Gastroesophageal sphincter (tissue), 4 donors: ENCODE data around the gene KCND2. TPM values are rescaled to one million over a fixed set of nuclear protein-coding genes. Genes with fewer than 3 reads are reported as not detected.

Experiments
- ATAC-seq: fragments of 150-250 bp; one replicate; pipeline ENCODE4 v1.9.1; 2016; ENCODE audit warnings: mild to moderate bottlenecking, moderate library complexity
- H3K27ac ChIP-seq, 4 donors: fragments of 200-600 bp; sonication (generic) in 3 of 4; 1 replicate in 3 of 4; 2 replicates in 1 of 4; pipeline ENCODE4 v1.5.1; 2016 to 2019
- H3K27me3 ChIP-seq: fragments of 200-600 bp; sonication (generic); one replicate; pipeline ENCODE4 v1.5.1; 2019
- H3K36me3 ChIP-seq, 2 donors: fragments of 200-600 bp; sonication (generic); one replicate each; pipeline ENCODE4 v1.5.1; 2019; ENCODE audit warnings: control low read depth in 1 of 2
- H3K4me1 ChIP-seq, 3 donors: fragments of 200-600 bp; sonication (generic); 1 replicate in 2 of 3; 2 replicates in 1 of 3; pipeline ENCODE4 v1.5.1; 2016 to 2019; ENCODE audit warnings: control low read depth in 2 of 3
- H3K4me3 ChIP-seq, 2 donors: fragments of 200-600 bp; sonication (generic); one replicate each; pipeline ENCODE4 v1.5.1; 2019; ENCODE audit warnings: mild to moderate bottlenecking in 1 of 2, moderate library complexity in 1 of 2
- H3K9me3 ChIP-seq, 3 donors: fragments of 200-600 bp; sonication (generic); one replicate each; pipeline ENCODE4 v1.5.1; 2017 to 2019; ENCODE audit warnings: control low read depth in 2 of 3
- EP300 ChIP-seq: sonication (generic); formaldehyde crosslinking; IDR thresholded peaks from one replicate; pipeline ENCODE4 v1.6.1; 2017; ENCODE audit warnings: antibody characterized with exemption, mild to moderate bottlenecking
- POLR2A ChIP-seq, 2 donors: fragments of 450-650 bp; IDR thresholded peaks; one replicate each; pipeline ENCODE4 v1.6.1; 2017; ENCODE audit warnings: antibody characterized with exemption in 2 of 2, mild to moderate bottlenecking in 2 of 2, moderate library complexity in 1 of 2
- POLR2AphosphoS5 ChIP-seq: sonication (generic); formaldehyde crosslinking; IDR thresholded peaks from one replicate; pipeline ENCODE4 v1.6.1; 2017; ENCODE audit warnings: antibody characterized with exemption
- WGBS, 2 donors: methylation state at CpG; one replicate each; pipeline ENCODE4 v1.1.5; 2018; ENCODE audit warnings: low coverage in 1 of 2; 5-methylcytosine and 5-hydroxymethylcytosine counted together
- total RNA-seq, 4 donors: library from RNA; depleted of rRNA; stranded (reverse); fragments of >200 nt; gene quantifications; one replicate each; pipeline ENCODE4 v1.1.0, GENCODE V29; 2016
- TF ChIP-seq, protein P1 (sequence below), 4 experiments: fragments of 200-600 bp in 2 of 4; fragments of 450-650 bp in 2 of 4; sonication (generic) in 1 of 4; IDR thresholded peaks; one replicate each; pipeline ENCODE4 v1.5.1; 2017 to 2019; ENCODE audit warnings: antibody characterized with exemption in 4 of 4, mild to moderate bottlenecking in 2 of 4, moderate library complexity in 2 of 4

KCND2 gene
- total RNA-seq, 4 donors from 2014 or later, result 0.40 to 0.93 (median 0.66) TPM

DNA sequence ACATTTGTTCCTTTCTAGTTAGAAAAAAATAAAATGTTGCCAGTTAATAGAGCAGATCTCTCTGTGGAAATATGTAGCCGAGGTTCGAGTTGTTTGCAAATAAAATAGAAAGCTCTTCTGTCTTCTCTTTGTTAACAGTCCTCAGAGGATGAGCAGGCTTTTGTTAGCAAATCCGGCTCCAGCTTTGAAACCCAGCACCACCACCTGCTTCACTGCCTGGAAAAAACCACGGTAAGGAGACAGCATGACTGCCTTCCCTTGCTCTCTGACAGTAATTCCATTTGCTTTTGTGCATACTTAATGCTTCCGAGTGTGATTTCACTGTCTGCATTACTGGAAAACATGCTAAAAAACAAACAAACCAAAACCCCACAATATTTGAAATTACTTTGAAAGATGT, 469.4 kb downstream of the KCND2 start:
- no peaks in the 10 kb centered on the region for H3K36me3 ChIP-seq
- ATAC-seq, result no peak

DNA sequence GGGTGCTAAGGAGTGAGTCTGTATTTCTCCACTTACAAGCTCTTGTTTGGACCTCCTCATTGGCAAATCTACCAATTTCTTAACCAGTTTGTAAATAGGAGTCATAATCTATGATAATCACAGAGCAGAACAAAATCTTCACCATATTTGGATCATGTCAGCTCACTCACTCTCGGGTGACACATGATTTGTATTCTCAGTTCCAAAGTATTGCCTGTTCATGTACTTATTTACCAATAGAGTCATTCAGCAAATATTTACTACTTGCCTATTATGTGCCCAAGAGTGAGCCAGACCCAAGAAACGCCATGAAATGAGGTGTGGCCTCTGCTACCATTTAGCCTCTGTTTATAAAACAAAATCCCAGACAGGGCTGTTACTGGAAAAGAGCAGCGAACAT, 470.2 kb downstream of the KCND2 start:
- H3K4me1 ChIP-seq, result no peaks in the 10 kb centered on the region
- TF ChIP-seq POLR2A (IDR thresholded peaks at IDR 0.05) (no peak), POLR2AphosphoS5 (no peak), EP300 (no peak)
- TF ChIP-seq, protein P1, sequence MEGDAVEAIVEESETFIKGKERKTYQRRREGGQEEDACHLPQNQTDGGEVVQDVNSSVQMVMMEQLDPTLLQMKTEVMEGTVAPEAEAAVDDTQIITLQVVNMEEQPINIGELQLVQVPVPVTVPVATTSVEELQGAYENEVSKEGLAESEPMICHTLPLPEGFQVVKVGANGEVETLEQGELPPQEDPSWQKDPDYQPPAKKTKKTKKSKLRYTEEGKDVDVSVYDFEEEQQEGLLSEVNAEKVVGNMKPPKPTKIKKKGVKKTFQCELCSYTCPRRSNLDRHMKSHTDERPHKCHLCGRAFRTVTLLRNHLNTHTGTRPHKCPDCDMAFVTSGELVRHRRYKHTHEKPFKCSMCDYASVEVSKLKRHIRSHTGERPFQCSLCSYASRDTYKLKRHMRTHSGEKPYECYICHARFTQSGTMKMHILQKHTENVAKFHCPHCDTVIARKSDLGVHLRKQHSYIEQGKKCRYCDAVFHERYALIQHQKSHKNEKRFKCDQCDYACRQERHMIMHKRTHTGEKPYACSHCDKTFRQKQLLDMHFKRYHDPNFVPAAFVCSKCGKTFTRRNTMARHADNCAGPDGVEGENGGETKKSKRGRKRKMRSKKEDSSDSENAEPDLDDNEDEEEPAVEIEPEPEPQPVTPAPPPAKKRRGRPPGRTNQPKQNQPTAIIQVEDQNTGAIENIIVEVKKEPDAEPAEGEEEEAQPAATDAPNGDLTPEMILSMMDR (IDR thresholded peaks at IDR 0.05), result no peak
- no peaks in the 10 kb centered on the region for H3K36me3 ChIP-seq
- 92% methylated on average over 3 of the region's 3 CpGs; no CpG with 5 or more reads in 1 of the 2 donors for WGBS, 2 donors
- ATAC-seq, result no peak
- no peak overlapping the region for H3K4me3 ChIP-seq
- H3K27ac ChIP-seq, result no peak overlapping the region
- no peaks in the 10 kb centered on the region for H3K9me3 ChIP-seq
- no peaks in the 10 kb centered on the region for H3K27me3 ChIP-seq

More for the DNA sequence above, 469.4 kb downstream of the KCND2 start:
- H3K27me3 ChIP-seq, result no peaks in the 10 kb centered on the region
- no peaks in the 10 kb centered on the region for H3K4me1 ChIP-seq
- no peaks in the 10 kb centered on the region for H3K9me3 ChIP-seq
- H3K4me3 ChIP-seq, result no peak overlapping the region
- WGBS, 2 donors, result 50 to 52% methylated on average over 4 to 5 of the region's 5 CpGs
- TF ChIP-seq POLR2A (IDR thresholded peaks at IDR 0.05) (no peak), EP300 (no peak), POLR2AphosphoS5 (no peak)
- TF ChIP-seq, protein P1 (IDR thresholded peaks at IDR 0.05), result no peak
- H3K27ac ChIP-seq, result no peak overlapping the region

DNA sequence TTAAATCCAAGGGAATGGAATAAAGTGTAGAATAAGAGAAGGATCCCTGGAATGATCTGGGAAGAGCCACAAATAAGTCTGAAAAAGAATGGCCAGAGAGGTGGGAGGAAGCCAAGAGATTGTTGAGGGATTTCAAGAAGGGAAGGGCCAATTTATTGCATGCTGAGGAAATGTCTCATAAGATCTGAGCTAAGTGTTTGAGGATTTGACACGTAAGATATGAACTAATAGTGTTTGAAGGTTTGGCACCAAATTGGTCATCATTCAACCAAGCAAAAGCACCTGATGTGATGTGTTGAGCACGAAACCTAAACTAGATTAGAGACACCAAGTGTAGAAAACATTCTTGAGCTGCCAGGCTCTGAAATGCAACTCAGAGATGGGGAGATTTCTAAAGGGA, 487.1 kb downstream of the KCND2 start:
- no peaks in the 10 kb centered on the region for H3K4me1 ChIP-seq
- 70 to 79% methylated on average over 2 of the region's 2 CpGs for WGBS, 2 donors
- TF ChIP-seq POLR2A (IDR thresholded peaks at IDR 0.05), result no peak
- TF ChIP-seq, protein P1 (IDR thresholded peaks at IDR 0.05), result no peak
- no peak for TF ChIP-seq POLR2AphosphoS5
- TF ChIP-seq EP300, result no peak
- H3K4me3 ChIP-seq, result no peak overlapping the region
- no peaks in the 10 kb centered on the region for H3K27me3 ChIP-seq
- H3K36me3 ChIP-seq, result no peaks in the 10 kb centered on the region
- ATAC-seq, result no peak
- no peak overlapping the region for H3K27ac ChIP-seq
- H3K9me3 ChIP-seq, result no peaks in the 10 kb centered on the region

DNA sequence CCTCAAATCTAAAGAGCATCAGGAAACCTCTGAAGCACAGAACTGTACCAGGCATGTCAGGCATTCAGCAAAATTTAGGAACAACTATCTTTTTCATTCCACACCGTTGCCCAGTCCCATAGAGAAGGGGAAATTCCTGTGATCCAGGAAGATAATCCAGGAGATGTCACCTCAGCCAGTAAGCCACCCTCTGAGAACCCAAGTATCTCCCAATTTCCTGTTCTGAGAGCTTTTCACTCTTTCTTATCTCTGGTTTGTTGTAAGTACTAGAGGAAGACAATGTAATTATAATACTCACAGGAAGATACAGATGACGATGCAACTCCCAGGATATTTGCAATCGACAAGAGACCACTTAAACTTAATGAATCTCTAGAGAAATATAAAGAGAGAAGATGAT, 487.9 kb downstream of the KCND2 start:
- no peaks in the 10 kb centered on the region for H3K9me3 ChIP-seq
- no peak overlapping the region for H3K4me3 ChIP-seq
- H3K27me3 ChIP-seq, result no peaks in the 10 kb centered on the region
- H3K36me3 ChIP-seq, result no peaks in the 10 kb centered on the region
- no peak overlapping the region for H3K27ac ChIP-seq
- no peak for ATAC-seq
- 64 to 73% methylated on average over 2 to 3 of the region's 3 CpGs for WGBS, 2 donors
- no peak for TF ChIP-seq POLR2AphosphoS5
- TF ChIP-seq, protein P1 (IDR thresholded peaks at IDR 0.05), result no peak
- TF ChIP-seq EP300, result no peak
- TF ChIP-seq POLR2A (IDR thresholded peaks at IDR 0.05), result no peak
- H3K4me1 ChIP-seq, result no peaks in the 10 kb centered on the region

DNA sequence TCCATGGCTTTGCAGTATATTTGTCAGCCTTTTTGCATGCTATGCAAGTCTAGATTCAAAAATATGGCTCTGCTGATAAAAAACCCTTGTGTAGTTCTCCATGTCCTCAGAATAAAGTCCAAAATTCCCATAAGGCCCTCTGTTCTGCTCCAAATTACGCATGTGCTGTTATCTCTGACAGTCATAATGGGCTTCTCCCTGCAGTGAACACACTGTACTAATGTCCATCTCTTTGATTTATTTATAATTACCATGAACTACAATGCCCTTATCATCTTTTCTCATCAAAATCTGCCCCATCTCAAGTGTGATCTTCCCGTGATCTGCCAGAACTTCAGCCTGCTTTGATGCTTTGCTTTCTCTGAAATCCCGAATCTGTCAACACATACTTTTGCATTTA, 497.2 kb downstream of the KCND2 start:
- Histone ChIP-seq H3K4me1 (no peaks in the 10 kb centered on the region), H3K36me3 (no peaks in the 10 kb centered on the region), H3K4me3 (no peak overlapping the region), H3K9me3 (no peaks in the 10 kb centered on the region), H3K27me3 (no peaks in the 10 kb centered on the region), H3K27ac (no peak overlapping the region)
- ATAC-seq, result no peak
- TF ChIP-seq EP300, result no peak
- no peak for TF ChIP-seq POLR2AphosphoS5
- no peak for TF ChIP-seq POLR2A (IDR thresholded peaks at IDR 0.05)
- TF ChIP-seq, protein P1 (IDR thresholded peaks at IDR 0.05), result no peak
- 67 to 86% methylated on average over 2 to 3 of the region's 3 CpGs for WGBS, 2 donors
